Activated CD8-positive, alpha-beta T cell treated with anti-CD3 and anti-CD28 coated beads, Interleukin-2, amount 10 ng/mL, durations not matched to agents 7 days and 5 days (primary cell): Measurements from ENCODE around the gene KLF2. TPM values are rescaled to one million over a fixed set of nuclear protein-coding genes. Genes with fewer than 3 reads are reported as not detected.

Experiments used
- ATAC-seq: fragments of 150-1000 bp; cut with Tn5 transposase; one replicate; pipeline ENCODE4 v1.10.0; 2021; ENCODE audit warnings: moderate library complexity
- CTCF ChIA-PET: fragments of 350-600 bp; sonication (Branson Sonifier 250); formaldehyde crosslinking; loops from one replicate; lab custom pipeline; 2021; ENCODE audit warnings: antibody characterized with exemption; lab: Charles Lee
- POLR2A ChIA-PET: fragments of 350-600 bp; sonication (Branson Sonifier 250); formaldehyde crosslinking; loops from one replicate; lab custom pipeline; 2021; ENCODE audit warnings: antibody characterized with exemption; lab: Charles Lee
- DNase-seq: peaks from one replicate; pipeline ENCODE4 v3.0.0-alpha.2; 2020
- H3K27ac Mint-ChIP-seq: one replicate; pipeline ENCODE4 v1.8.0; 2021; ENCODE audit warnings: mild to moderate bottlenecking, mixed read lengths
- H3K27me3 Mint-ChIP-seq: one replicate; pipeline ENCODE4 v1.8.0; 2021; ENCODE audit warnings: low read depth, mixed read lengths
- H3K36me3 Mint-ChIP-seq: one replicate; pipeline ENCODE4 v1.8.0; 2021; ENCODE audit warnings: low read depth, mixed read lengths
- H3K4me1 Mint-ChIP-seq: one replicate; pipeline ENCODE4 v1.8.0; 2021; ENCODE audit warnings: low read depth, mixed read lengths
- H3K4me3 Mint-ChIP-seq: one replicate; pipeline ENCODE4 v1.8.0; 2021; ENCODE audit warnings: mild to moderate bottlenecking, mixed read lengths
- H3K9me3 Mint-ChIP-seq: one replicate; pipeline ENCODE4 v1.8.0; 2022; ENCODE audit warnings: mixed read lengths; ENCODE audit not compliant: insufficient read depth
- total RNA-seq, 2 experiments: library from RNA; stranded (reverse); gene quantifications; one replicate each; pipeline ENCODE4 v1.2.3, GENCODE V29; 2021

Gene KLF2
- total RNA-seq, 2 experiments from 2014 or later = 96.0 to 100 TPM

DNA sequence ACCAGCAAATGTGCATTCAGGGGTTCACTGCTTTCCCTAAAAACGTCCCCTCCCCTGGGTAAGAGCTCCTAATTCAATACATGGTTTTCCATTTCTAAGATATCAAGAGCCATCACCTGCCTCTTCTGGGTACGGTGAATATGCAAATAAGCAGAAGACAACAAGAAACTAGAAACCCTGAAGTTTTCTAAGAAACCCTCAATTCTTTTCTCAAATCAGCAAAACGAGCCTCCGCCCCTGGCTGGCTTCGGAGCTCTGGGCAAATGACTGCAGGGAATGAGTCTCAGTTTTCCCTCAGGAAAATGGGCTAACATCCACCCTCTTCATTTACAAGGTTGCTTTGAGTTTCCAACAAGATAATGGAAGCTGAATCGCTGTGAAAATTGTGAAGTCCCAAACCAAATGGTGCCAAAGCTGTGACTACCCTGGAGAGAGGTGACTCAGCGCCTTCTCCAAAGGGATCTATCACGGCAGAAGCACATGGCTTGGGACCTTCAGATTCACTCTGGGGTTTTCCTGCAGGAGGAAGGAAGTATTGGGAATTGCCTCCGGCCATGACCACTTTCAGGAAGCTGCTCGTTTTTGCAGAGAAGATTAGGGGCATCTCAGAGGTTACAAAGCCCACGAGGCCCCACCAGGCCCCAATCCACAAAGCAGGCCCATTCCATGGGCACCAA is 26.6 kb downstream of the KLF2 start:
- DNase-seq = no peak
- ATAC-seq = no peak
- no peak overlapping the region for H3K4me3 Mint-ChIP-seq
- no peak overlapping the region for H3K27ac Mint-ChIP-seq
- no peaks in the 10 kb centered on the region for H3K9me3 Mint-ChIP-seq
- CTCF ChIA-PET = interaction anchor here (0.6 kb wide), 1 partner anchor 32 kb away, joined by 4 read pairs; no protein-coding TSS in a partner anchor
- H3K36me3 Mint-ChIP-seq = peaks cover 6% of the 10 kb centered on the region
- peaks cover 25% of the 10 kb centered on the region for H3K4me1 Mint-ChIP-seq
- POLR2A ChIA-PET = interaction anchor here (1.2 kb wide), 1 partner anchor 15 kb away, joined by 4 read pairs; no protein-coding TSS in a partner anchor
- peaks cover 6% of the 10 kb centered on the region for H3K27me3 Mint-ChIP-seq

DNA sequence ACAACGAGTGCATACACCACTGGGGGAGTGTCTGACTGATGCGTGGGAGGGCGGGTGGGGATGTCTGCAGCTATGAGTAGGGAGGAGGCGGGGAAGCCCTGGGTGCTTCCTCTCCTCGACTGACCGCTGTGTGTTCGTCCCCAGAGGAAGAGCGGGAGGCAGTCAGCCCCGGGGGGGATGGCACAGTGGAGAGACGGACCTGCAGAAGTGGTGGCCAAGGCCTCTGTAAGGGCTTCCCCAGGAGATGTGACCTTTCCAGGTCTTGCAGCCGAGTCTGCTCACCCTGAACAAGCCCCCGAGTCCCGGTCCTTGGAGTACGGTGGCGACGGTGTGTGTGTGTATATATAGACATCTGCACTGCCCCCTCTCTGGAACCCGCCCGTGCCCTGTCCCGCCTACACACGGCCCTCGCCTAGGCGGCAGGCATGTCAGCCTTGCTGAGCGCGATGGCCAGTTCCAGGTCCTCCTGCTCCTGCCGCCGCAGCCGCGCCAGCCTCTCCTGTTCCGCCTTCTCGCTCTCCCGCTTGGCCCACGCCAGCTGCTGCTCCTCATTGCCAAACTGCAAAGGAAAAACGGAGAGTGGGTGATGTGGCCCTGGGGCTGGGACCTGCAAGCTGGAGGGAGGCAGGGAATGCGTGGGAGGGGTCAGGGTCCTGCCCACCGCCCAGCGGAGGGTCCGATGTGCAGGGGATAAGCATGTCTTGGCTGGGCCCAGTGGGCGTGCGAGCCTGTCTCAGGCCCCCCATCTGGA is 30.8 kb downstream of the KLF2 start:
- ATAC-seq (peak; percentile 38), DNase-seq (no peak)
- Mint-ChIP-seq H3K9me3 (no peaks in the 10 kb centered on the region), H3K4me3 (no peak overlapping the region), H3K27me3 (peaks cover 7% of the 10 kb centered on the region), H3K36me3 (peaks cover 27% of the 10 kb centered on the region), H3K27ac (no peak overlapping the region), H3K4me1 (peaks cover 56% of the 10 kb centered on the region)
- POLR2A ChIA-PET = no interaction called here
- CTCF ChIA-PET = interaction anchor here (0.9 to 1.6 kb wide), 3 partner anchors 11 to 27 kb away, joined by 3 read pairs; no protein-coding TSS in a partner anchor

DNA sequence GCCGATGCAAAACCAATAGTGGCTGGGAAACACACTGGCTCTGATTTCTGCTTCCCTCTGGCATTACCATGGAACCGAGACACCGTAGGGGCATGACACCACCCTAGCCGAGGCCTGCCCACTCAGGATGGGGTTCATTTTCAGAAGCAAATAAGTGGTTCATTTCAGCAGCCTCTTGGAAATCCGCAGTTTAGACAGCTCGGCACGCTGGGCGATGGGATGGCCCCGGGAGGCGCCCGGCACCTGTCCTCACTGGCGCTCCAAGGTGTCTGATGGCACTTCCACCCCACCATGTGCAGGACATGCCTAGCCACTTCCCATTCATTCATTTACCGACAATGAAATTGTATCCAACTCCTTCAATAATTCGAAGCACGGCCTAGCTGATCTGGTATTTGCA is 33.8 kb downstream of the KLF2 start:
- Mint-ChIP-seq H3K27me3 (peaks cover 6% of the 10 kb centered on the region), H3K4me3 (no peak overlapping the region), H3K27ac (no peak overlapping the region), H3K36me3 (peaks cover 47% of the 10 kb centered on the region), H3K4me1 (peaks cover 73% of the 10 kb centered on the region), H3K9me3 (no peaks in the 10 kb centered on the region)
- CTCF ChIA-PET = no interaction called here
- ATAC-seq = no peak
- POLR2A ChIA-PET = interaction anchor here (1.5 to 22.4 kb wide), 3 partner anchors 8 to 30 kb away, joined by 4 to 556 read pairs (median 5); partner anchors contain the start of gene KLF2
- DNase-seq = no peak

DNA sequence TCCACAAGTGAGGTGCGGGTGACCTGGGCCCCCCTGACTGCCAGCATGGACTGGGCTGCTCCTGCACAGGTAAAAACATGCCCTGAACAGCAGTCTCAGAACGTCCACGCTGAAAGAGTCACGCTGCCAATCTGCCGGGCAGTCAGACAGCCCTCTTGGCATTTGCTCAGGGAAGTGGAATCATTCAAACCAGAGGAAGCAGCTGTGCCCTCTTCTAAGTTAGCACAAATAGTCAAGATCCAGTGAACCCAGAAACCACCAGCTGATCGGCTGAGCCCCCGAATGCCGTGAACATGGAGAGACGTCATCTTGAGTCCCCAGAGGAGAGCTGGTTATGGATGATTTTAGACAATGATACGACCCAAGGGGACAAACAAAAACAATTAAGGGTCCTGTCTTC is 34.4 kb downstream of the KLF2 start:
- Mint-ChIP-seq H3K27ac (peak overlapping the region; percentile 37), H3K9me3 (no peaks in the 10 kb centered on the region), H3K4me3 (no peak overlapping the region), H3K4me1 (peaks cover 79% of the 10 kb centered on the region), H3K27me3 (peaks cover 8% of the 10 kb centered on the region), H3K36me3 (peaks cover 52% of the 10 kb centered on the region)
- ATAC-seq (no peak), DNase-seq (no peak)
- ChIA-PET POLR2A (interaction anchor here (22.4 kb wide), 1 partner anchor 30 kb away, joined by 556 read pairs; the partner anchor contains the start of gene KLF2), CTCF (interaction anchor here (2.2 kb wide), 1 partner anchor 30 kb away, joined by 6 read pairs; no protein-coding TSS in a partner anchor)

DNA sequence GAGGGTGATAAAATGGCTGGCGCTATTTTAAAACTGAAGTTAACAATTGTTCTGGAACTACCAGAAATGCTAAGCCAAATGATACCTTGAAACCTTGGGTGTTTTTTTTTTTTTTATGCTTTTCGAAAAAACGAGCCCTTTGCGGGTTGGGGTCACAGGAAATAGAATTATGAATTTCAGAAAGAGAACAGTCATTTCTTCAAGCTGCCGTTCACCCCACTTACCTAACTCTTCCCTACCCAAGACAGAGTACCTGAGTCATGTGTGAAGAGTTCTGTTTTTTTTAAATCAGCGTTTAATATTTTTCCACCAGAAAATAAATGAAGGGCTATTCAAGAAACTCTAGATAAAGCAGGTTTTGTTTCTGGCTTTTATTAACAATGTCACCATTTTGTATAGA is 35.3 kb downstream of the KLF2 start:
- ChIA-PET POLR2A (interaction anchor here (22.4 kb wide), 1 partner anchor 31 kb away, joined by 556 read pairs; the partner anchor contains the start of gene KLF2), CTCF (interaction anchor here (1.3 to 2.2 kb wide), 3 partner anchors 16 to 31 kb away, joined by 4 to 6 read pairs (median 6); no protein-coding TSS in a partner anchor)
- Mint-ChIP-seq H3K9me3 (no peaks in the 10 kb centered on the region), H3K27ac (peak overlapping the region; percentile 20), H3K4me1 (peaks cover 81% of the 10 kb centered on the region), H3K4me3 (no peak overlapping the region), H3K36me3 (peaks cover 49% of the 10 kb centered on the region), H3K27me3 (peaks cover 8% of the 10 kb centered on the region)
- ATAC-seq = no peak
- DNase-seq = no peak

DNA sequence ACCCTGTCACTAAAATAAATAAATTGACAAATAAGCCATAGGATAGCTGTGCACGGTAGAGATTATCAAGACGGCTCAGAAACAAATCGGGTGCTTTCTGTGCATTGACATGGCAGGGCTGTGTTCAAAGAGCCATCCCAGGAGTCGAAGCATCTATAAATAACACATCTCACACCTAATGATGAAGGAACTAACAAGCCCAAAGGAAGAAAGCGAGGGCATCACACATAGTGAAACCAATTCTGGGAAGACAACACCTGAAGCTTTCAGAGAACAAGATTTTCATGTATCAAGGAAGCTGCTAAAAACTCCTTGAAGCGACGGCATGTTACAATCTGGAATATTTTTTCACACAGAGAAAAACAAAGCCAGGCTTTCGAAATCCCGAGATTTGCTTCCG is 36.1 kb downstream of the KLF2 start:
- DNase-seq (no peak), ATAC-seq (no peak)
- peak overlapping the region; percentile 43 for H3K27ac Mint-ChIP-seq
- peaks cover 84% of the 10 kb centered on the region for H3K4me1 Mint-ChIP-seq
- peaks cover 52% of the 10 kb centered on the region for H3K36me3 Mint-ChIP-seq
- peak overlapping the region; percentile 6 for H3K4me3 Mint-ChIP-seq
- POLR2A ChIA-PET = interaction anchor here (0.7 to 22.4 kb wide), 4 partner anchors 11 to 143 kb away, joined by 4 to 556 read pairs (median 6); partner anchors contain the start of gene KLF2
- CTCF ChIA-PET = interaction anchor here (0.8 to 2.2 kb wide), 5 partner anchors 16 to 145 kb away, joined by 3 to 6 read pairs (median 4); no protein-coding TSS in a partner anchor
- no peaks in the 10 kb centered on the region for H3K9me3 Mint-ChIP-seq
- peaks cover 12% of the 10 kb centered on the region for H3K27me3 Mint-ChIP-seq

DNA sequence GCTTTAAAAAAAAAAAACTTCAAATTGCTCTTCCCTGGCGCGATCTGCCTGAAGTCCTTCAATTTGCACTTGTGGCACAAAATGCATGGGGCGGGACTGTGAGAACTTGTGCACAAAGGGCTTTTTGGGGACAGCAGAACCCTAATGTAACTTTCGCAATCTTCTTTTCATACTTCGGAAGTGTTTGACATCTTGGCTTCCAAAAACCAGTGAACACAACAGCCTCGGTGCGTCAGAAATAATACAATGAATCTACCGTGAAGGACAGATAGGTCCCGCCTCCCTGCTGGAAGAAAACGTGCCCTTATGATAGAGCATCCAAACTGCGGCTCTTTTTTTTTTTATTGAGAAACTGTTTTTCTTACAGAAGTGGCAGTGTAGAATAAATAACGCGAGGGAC is 36.6 kb downstream of the KLF2 start:
- peaks cover 86% of the 10 kb centered on the region for H3K4me1 Mint-ChIP-seq
- peaks cover 52% of the 10 kb centered on the region for H3K36me3 Mint-ChIP-seq
- DNase-seq = no peak
- ATAC-seq = no peak
- peaks cover 13% of the 10 kb centered on the region for H3K27me3 Mint-ChIP-seq
- POLR2A ChIA-PET = interaction anchor here (0.7 to 22.4 kb wide), 5 partner anchors 9 to 143 kb away, joined by 4 to 556 read pairs (median 5); partner anchors contain the start of gene KLF2
- H3K9me3 Mint-ChIP-seq = no peaks in the 10 kb centered on the region
- CTCF ChIA-PET = interaction anchor here (0.6 to 2.2 kb wide), 7 partner anchors 10 to 145 kb away, joined by 3 to 8 read pairs (median 4); no protein-coding TSS in a partner anchor
- no peak overlapping the region for H3K4me3 Mint-ChIP-seq
- no peak overlapping the region for H3K27ac Mint-ChIP-seq

DNA sequence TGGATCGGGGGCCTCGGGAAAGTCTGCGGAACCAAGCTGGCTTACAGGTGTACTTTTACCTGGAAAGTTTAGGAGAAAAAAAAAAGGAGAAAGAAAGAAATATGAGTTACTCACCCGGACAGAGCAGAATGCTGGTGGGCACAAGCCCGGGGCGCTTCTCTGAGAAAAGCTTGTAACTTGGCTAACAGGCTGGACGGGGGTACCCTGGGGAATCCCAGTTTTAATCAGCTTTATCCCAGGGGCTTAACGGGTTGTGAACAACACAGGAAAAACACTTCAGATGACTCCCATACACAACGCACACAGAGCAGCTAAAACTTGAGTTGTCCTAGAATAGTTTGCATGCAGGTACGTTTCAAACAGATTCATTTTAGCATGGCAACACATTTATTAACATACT is 37.3 kb downstream of the KLF2 start:
- peaks cover 49% of the 10 kb centered on the region for H3K36me3 Mint-ChIP-seq

DNA sequence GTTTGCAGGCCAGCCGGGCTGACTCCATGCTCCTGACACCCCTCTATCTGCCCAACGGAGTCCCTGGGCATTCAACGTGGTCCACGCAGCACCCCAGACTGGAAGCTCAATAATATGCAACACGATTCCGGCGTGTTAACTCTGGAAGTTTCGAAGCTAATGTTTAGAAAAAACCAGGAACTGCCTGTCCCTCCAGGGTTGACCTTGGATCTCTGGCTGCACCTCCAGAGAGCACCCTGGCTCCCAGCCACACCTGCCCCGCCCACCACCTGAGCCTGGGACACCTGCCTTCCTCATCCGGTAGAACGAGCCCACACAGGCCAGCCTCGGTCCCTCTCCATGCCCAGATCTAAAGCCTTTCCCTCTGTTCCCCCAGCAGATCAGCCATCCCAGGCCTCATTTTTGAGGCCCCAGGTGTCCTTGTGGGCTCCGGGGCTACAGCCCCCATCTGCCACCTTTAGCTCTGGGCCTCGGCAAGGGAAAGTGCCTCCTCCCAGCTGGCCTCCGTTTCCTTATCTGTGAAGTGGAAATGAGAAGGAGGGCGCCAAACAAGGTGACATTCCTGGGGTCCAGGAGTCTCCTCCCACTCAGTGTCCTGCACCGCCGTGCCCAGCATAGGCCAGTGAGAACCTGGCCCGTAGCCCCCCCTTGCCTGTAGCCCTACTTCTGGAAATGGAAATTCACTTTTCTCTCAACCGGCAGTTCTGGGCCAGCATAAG is 38.7 kb downstream of the KLF2 start:
- Mint-ChIP-seq H3K4me1 (peaks cover 82% of the 10 kb centered on the region), H3K27me3 (peaks cover 10% of the 10 kb centered on the region), H3K36me3 (peaks cover 44% of the 10 kb centered on the region), H3K27ac (peak overlapping the region; percentile 39), H3K9me3 (no peaks in the 10 kb centered on the region), H3K4me3 (no peak overlapping the region)
- DNase-seq (no peak), ATAC-seq (no peak)
- ChIA-PET POLR2A (interaction anchor here (22.4 kb wide), 1 partner anchor 34 kb away, joined by 556 read pairs; the partner anchor contains the start of gene KLF2), CTCF (interaction anchor here (0.8 to 4.8 kb wide), 4 partner anchors 8 to 32 kb away, joined by 3 to 26 read pairs (median 7); no protein-coding TSS in a partner anchor)

More for the DNA sequence above, 37.3 kb downstream of the KLF2 start:
- Mint-ChIP-seq H3K4me1 (peaks cover 86% of the 10 kb centered on the region), H3K4me3 (no peak overlapping the region), H3K27ac (no peak overlapping the region), H3K27me3 (peaks cover 14% of the 10 kb centered on the region), H3K9me3 (no peaks in the 10 kb centered on the region)
- no peak for DNase-seq
- ChIA-PET POLR2A (interaction anchor here (1.2 to 22.4 kb wide), 2 partner anchors 8 to 33 kb away, joined by 4 to 556 read pairs; partner anchors contain the start of gene KLF2), CTCF (interaction anchor here (1.7 to 2.1 kb wide), 2 partner anchors 9 to 14 kb away, joined by 6 to 8 read pairs; no protein-coding TSS in a partner anchor)
- no peak for ATAC-seq

DNA sequence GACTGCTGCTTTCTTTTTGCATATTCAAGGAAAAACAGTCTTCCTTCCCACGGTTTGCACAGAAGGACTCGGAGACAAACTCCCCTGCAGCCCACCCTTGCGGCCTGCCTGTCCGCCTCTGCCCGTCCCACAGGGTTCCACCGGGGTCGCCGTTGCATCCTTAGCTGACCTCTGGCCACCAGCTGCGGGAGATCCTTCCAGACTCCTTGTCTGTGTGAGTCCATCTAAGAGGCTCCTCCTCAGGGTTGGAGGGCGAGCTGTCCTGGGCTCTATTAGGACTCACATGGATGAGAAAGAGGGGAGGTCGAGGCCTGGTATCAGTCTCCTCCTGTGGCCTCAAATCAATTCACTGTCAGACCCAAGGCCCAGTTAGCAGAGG is 39.2 kb downstream of the KLF2 start:
- ChIA-PET CTCF (interaction anchor here (1.0 to 4.8 kb wide), 2 partner anchors 19 to 40 kb away, joined by 3 to 26 read pairs; partner anchors contain the start of gene KLF2), POLR2A (interaction anchor here (22.4 kb wide), 1 partner anchor 35 kb away, joined by 556 read pairs; the partner anchor contains the start of gene KLF2)
- DNase-seq = no peak
- Mint-ChIP-seq H3K4me3 (no peak overlapping the region), H3K27ac (no peak overlapping the region), H3K27me3 (peaks cover 10% of the 10 kb centered on the region), H3K9me3 (no peaks in the 10 kb centered on the region), H3K36me3 (peaks cover 42% of the 10 kb centered on the region), H3K4me1 (peaks cover 79% of the 10 kb centered on the region)
- ATAC-seq = no peak
